ENCODE data around the gene C1orf141.

- TF ChIP-seq, protein P1, sequence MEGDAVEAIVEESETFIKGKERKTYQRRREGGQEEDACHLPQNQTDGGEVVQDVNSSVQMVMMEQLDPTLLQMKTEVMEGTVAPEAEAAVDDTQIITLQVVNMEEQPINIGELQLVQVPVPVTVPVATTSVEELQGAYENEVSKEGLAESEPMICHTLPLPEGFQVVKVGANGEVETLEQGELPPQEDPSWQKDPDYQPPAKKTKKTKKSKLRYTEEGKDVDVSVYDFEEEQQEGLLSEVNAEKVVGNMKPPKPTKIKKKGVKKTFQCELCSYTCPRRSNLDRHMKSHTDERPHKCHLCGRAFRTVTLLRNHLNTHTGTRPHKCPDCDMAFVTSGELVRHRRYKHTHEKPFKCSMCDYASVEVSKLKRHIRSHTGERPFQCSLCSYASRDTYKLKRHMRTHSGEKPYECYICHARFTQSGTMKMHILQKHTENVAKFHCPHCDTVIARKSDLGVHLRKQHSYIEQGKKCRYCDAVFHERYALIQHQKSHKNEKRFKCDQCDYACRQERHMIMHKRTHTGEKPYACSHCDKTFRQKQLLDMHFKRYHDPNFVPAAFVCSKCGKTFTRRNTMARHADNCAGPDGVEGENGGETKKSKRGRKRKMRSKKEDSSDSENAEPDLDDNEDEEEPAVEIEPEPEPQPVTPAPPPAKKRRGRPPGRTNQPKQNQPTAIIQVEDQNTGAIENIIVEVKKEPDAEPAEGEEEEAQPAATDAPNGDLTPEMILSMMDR (optimal IDR thresholded peaks at IDR 0.05 in 1 of 3, IDR thresholded peaks at IDR 0.05 in 1 of 3, conservative IDR thresholded peaks at IDR 0.05 in 1 of 3; ENCODE audit: extremely low read depth in 1 of 3, insufficient read depth in 2 of 3, low read length in 3 of 3) = no peak
- TF ChIP-seq EZH2 (IDR thresholded peaks at IDR 0.05; ENCODE audit: low read length) = no peak
Measured at GRCh38 chr1:67165468-67166041, 30.8 kb upstream of the C1orf141 start.
